Astrocyte (in vitro differentiated cells and primary cell): Measurements from ENCODE around the gene PABPC1L.

Source experiments
- EZH2 ChIP-seq: IDR thresholded peaks from 2 replicates; pipeline ENCODE4 v1.6.1; 2012; ENCODE audit warnings: mild to moderate bottlenecking, low read length, inconsistent platforms; ENCODE audit not compliant: insufficient read depth
- TF ChIP-seq, protein P1 (sequence below): IDR thresholded peaks from 2 replicates; pipeline ENCODE4 v1.5.1; 2011; ENCODE audit warnings: low read depth, mild to moderate bottlenecking, inconsistent platforms, low read length, moderate library complexity; ENCODE audit not compliant: insufficient read depth

DNA sequence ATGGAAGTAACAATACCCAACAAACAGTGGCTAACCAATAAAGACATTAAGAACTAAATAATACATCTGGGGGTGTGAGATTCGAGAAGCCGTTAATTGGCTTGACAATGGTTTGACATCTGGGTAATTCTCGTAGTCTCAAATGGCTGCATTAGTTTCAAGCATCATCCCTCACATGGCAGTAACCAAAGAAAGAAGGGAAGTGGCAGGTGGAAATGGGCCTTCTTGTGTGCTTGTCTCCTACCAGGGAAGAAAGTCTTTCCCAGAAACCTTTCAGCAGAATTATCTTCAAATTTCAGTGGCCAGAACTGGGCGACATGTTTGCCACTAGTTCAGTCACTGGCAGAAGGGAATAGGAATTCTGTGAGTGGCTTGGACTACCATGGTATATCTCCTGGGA, 66.8 kb downstream of the PABPC1L start:
- TF ChIP-seq, protein P1, sequence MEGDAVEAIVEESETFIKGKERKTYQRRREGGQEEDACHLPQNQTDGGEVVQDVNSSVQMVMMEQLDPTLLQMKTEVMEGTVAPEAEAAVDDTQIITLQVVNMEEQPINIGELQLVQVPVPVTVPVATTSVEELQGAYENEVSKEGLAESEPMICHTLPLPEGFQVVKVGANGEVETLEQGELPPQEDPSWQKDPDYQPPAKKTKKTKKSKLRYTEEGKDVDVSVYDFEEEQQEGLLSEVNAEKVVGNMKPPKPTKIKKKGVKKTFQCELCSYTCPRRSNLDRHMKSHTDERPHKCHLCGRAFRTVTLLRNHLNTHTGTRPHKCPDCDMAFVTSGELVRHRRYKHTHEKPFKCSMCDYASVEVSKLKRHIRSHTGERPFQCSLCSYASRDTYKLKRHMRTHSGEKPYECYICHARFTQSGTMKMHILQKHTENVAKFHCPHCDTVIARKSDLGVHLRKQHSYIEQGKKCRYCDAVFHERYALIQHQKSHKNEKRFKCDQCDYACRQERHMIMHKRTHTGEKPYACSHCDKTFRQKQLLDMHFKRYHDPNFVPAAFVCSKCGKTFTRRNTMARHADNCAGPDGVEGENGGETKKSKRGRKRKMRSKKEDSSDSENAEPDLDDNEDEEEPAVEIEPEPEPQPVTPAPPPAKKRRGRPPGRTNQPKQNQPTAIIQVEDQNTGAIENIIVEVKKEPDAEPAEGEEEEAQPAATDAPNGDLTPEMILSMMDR = no peak
- no peak for TF ChIP-seq EZH2
